ENCODE results near the gene TGFB1I1.

- TF ChIP-seq BACH2 (CRISPR knock-in tag; IDR thresholded peaks at IDR 0.05; ENCODE audit: borderline replicate concordance) (no peak), CREB5 (CRISPR knock-in tag; IDR thresholded peaks at IDR 0.05; ENCODE audit: low read depth) (no peak), ZNF565 (CRISPR knock-in tag; conservative IDR thresholded peaks at IDR 0.05; ENCODE audit: low read depth) (no peak), RARB (CRISPR knock-in tag; IDR thresholded peaks at IDR 0.05) (no peak), PATZ1 (CRISPR knock-in tag; IDR thresholded peaks at IDR 0.05; ENCODE audit: borderline replicate concordance) (no peak), ARNTL (CRISPR knock-in tag; IDR thresholded peaks at IDR 0.05; ENCODE audit: borderline replicate concordance, low read depth) (no peak)
Observed at GRCh38 chr16:31525113-31525512, 53.2 kb downstream of the TGFB1I1 start.
